Ureter (tissue), 1 donor: ENCODE measurements around the gene TRRAP. TPM values are rescaled to one million over a fixed set of nuclear protein-coding genes. Genes with fewer than 3 reads are reported as not detected.

Experiments used
- DNase-seq: peaks from one replicate; pipeline ENCODE4 v3.0.0-alpha.2; 2020; ENCODE audit warnings: low spot score
- total RNA-seq: library from RNA; stranded (reverse); gene quantifications from one replicate; pipeline ENCODE4 v1.2.4, GENCODE V29; 2023
- donor health status: DM: yes; HTN: yes; CAD: no.

TRRAP gene
- total RNA-seq, 1 donor from 2014 or later, result 53.5 TPM

GRCh38 chr7:98900815-98901214 is 22.5 kb downstream of the TRRAP start:
- no peak for DNase-seq

- no peak for DNase-seq
Observed at GRCh38 chr7:98902523-98902922, 24.2 kb downstream of the TRRAP start.

DNA sequence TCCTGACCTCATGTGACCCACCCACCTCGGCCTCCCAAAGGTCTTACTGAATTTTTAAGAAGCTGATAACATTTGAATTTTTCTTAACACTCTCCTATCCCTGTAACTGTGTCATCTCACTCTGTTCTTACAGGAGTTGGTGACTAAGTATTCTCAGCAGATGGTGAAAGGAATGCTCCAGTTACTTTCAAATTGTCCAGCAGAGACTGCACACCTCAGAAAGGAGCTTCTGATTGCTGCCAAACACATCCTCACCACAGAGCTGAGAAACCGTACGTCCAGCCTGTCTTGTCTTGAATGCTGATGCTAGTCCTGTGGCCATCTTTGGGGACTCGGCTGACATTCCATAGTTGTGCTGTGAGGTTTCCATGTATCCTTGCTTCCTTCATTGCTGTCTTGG is 24.9 kb downstream of the TRRAP start:
- DNase-seq, result no peak

- DNase-seq, result no peak
Observed at GRCh38 chr7:98907570-98907969, 29.2 kb downstream of the TRRAP start.

GRCh38 chr7:98908585-98908984 is 30.3 kb downstream of the TRRAP start:
- no peak for DNase-seq

- DNase-seq, result no peak
Observed at GRCh38 chr7:98909487-98909886, 31.2 kb downstream of the TRRAP start.

DNA sequence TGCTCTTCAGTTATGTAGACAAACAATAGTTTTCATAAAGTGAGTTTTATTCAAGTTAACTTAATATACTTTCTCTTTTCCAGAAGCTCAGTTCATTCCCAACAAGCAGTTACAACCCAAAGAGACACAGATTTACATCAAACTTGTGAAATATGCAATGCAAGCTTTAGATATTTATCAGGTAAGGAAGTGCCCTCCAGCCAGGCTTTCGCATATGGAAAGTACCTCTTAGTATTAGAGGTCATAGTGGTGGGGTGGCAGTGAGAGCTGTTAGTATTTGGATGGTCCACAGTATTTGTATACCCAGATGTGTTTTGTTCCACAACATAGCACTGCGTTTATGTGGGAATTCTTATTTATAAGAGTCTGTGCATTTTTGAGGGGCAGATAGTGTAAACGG is 32.1 kb downstream of the TRRAP start:
- DNase-seq, result no peak

DNA sequence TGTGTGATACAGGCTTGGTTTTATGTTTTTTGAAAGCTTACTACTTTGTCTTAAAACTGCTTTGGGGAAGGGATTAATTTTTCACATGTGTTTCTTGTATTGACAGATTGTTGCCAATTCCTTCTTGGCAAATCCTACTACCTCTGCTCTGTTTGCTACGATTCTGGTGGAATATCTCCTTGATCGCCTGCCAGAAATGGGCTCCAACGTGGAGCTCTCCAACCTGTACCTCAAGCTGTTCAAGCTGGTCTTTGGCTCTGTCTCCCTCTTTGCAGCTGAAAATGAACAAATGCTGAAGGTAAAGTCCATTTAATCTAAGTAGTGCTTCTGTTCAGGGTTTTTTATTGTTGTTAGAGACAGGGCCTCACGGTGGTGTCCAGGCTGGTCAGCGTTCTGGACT is 33.6 kb downstream of the TRRAP start:
- no peak for DNase-seq

DNA sequence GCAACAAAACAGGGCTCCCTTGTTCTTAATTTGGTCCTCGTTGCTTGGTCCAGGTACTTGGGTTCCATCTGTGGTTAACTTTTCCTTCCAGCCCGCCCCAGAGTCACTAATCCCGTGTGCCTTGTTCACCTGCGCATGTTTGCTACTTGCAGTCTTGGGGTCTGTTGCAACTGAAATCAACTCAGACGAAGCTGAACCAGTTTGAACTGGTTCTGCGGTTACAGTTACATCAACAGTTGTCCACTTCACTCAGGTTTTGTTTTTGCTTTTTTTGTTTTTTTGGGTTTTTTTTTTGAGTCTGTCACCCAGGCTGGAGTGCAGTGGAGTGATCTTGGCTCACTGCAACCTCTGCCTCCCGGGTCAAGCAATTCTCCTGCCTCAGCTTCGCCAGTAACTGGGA is 34.7 kb downstream of the TRRAP start:
- DNase-seq, result no peak

DNA sequence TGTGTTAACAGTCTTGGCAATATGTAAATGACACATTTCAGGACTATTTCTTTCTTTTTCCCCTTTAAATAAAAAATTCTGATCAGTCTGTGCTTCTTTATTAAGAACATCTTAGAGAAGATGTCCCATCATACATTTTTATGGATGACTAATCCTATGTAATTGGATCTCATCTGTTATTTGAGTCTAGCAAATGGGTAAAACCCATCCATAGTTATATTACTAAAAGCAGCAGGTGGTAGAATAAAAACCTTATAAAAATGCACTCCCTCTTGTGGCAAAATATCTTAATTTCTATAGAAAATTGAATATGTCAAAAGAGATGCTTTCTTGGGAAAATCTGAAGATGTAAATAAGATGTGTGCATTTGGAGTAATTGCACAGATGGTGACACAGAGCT is 35.3 kb downstream of the TRRAP start:
- DNase-seq, result no peak

- no peak for DNase-seq
Observed at GRCh38 chr7:98917331-98917730, 39.0 kb downstream of the TRRAP start.

- no peak for DNase-seq
Observed at GRCh38 chr7:98921608-98922372, 43.5 kb downstream of the TRRAP start.

DNA sequence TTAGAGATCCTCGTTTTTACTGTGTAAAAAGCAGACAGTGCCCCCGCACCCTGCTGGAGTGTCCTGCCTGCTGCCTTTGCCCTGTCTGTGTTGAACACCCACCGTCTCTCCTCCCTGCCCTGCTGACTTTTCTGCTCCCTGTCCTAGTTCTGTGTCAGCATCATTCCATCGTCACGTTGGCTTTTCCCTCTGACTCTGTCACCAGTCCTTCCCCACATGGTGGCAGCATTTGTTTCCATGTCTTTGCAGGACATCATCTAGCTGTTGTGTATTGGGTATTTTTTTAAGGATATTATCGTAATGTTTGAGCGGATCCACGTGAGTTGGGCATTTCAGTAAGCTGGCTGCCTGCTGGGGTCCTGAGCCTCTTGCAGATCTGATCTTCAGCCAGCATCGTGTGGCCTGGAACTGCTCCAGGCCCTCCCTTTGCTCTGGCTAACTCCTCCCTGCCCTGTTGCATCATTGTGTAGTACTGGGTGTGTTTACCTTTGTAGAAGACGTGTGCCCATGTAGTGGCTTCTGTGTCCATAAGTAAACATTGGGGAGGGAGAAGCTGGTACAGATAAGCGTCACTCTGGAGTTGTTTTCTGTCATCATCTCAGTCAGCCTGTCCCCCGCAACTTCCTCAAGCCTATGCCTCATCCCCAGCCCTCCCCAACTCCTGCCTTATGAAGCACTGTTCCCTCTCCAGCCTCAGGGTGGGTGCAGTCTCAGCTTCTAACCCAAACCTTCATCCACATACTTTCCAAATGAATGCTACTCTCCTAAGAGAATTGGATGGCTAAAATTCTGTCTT is 44.3 kb downstream of the TRRAP start:
- no peak for DNase-seq

GRCh38 chr7:98923512-98923911 is 45.2 kb downstream of the TRRAP start:
- no peak for DNase-seq

- no peak for DNase-seq
Observed at GRCh38 chr7:98927125-98927524, 48.8 kb downstream of the TRRAP start.

DNA sequence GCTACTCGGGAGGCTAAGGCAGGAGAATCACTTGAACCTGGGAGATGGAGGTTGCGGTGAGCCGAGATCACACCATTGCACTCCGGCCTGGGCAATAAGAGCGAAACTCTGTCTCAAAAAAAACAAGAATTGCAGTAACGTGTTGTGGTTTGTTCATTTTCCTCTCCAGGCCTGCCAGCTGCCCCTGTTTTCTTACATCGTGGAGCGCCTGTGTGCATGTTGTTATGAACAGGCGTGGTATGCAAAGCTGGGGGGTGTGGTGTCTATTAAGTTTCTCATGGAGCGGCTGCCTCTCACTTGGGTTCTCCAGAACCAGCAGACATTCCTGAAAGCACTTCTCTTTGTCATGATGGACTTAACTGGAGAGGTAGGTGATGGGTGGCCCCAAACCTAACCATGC is 52.1 kb downstream of the TRRAP start:
- DNase-seq, result no peak

- DNase-seq, result no peak
Observed at GRCh38 chr7:98930921-98931320, 52.6 kb downstream of the TRRAP start.

GRCh38 chr7:98933321-98933720 is 55.0 kb downstream of the TRRAP start:
- DNase-seq, result no peak

DNA sequence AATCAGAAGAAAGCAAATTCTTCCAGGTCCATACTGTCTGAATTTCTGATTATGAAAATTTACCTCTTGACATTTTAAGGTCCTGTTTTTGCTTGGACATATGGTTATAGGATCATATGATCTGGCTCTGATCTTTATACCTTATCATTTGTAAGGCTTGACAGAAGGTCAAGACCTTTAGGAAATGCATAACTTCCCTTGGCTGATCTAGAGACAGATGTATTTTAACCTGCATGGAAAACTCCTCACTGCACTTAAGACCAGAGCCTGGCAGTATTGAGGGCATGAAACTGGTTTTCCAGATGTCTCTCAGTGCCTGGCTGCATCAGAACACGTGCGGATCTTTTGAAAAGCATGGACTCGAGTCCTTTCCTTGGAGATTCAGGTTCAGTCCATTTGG is 55.9 kb downstream of the TRRAP start:
- no peak for DNase-seq

DNA sequence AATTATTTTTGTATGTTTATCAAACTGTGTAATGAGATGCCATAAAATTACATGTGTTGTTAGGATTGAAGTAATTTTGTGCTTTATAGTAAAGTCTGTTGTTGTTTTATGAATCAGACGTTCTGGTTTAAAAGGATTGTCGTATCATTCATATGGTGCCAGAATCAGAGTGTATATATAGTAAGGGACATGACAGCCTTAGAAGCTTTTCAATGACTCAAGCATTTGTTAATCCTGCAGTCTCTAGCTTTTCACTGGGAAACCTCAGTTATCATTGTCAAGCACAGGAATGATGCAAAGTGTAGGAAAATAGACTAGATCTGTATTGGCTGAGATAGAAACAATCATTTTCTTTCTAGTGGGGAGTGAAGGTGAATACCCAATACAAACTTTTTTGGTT is 57.5 kb downstream of the TRRAP start:
- no peak for DNase-seq

GRCh38 chr7:98943336-98943735 is 65.0 kb downstream of the TRRAP start:
- no peak for DNase-seq

DNA sequence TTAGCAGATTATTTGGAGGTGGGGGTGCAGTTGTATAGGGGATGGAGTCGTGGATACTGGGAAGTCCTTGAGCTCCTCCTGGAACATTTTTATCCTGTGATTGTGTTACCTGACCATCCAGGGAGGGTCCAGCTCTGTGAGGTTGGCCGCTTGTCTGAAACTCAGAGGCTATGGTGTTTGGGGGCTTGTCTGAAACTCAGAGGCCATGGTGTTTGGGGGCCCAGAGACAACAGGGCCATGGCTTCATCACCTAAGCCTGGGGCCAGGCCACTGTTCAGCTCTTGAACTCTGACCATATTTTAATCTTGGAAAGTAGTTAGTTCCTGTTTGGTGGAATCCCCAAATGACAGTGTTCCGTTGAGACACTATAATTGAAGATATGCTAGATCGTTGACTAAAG is 66.1 kb downstream of the TRRAP start:
- no peak for DNase-seq

- no peak for DNase-seq
Observed at GRCh38 chr7:98945852-98946251, 67.5 kb downstream of the TRRAP start.
